Hippocampal formation (tissue), 2 donors: ENCODE results near the gene NPFFR1.
"Not testable (repeated sequence)": the region's sequence is repeated elsewhere in the genome, so short reads cannot be mapped to it uniquely, and the experiment has no call there.

ENCODE experiments used
- DNase-seq, 2 donors: peaks; one replicate each; lab custom pipeline; 2025; lab: John Stamatoyannopoulos, UW

Gene NPFFR1

GRCh38 chr10:70285476-70285831, 1.6 kb upstream of the NPFFR1 start:
- no peak for DNase-seq

- no peak for DNase-seq
Observed at GRCh38 chr10:70284542-70285475, 1.0 kb upstream of the NPFFR1 start.

GRCh38 chr10:70283071-70283444, 746 bp downstream of the NPFFR1 start:
- DNase-seq = no peak

- DNase-seq = no peak
Observed at GRCh38 chr10:70281609-70282008, 2.2 kb downstream of the NPFFR1 start.

- no peak for DNase-seq
Observed at GRCh38 chr10:70280099-70280498, 3.7 kb downstream of the NPFFR1 start.

GRCh38 chr10:70277396-70278030, 6.3 kb downstream of the NPFFR1 start:
- DNase-seq = no peak

GRCh38 chr10:70274643-70275042, 9.2 kb downstream of the NPFFR1 start:
- peak; percentile 43 to 70 for DNase-seq

- DNase-seq = no peak
Observed at GRCh38 chr10:70272925-70273316, 10.9 kb downstream of the NPFFR1 start.

- DNase-seq = no peak
Observed at GRCh38 chr10:70271996-70272924, 11.5 kb downstream of the NPFFR1 start.

GRCh38 chr10:70270952-70271351, 12.9 kb downstream of the NPFFR1 start:
- no peak for DNase-seq

- no peak for DNase-seq
Observed at GRCh38 chr10:70269741-70270140, 14.1 kb downstream of the NPFFR1 start.

- DNase-seq = no peak
Observed at GRCh38 chr10:70268376-70268775, 15.4 kb downstream of the NPFFR1 start.

GRCh38 chr10:70267161-70267933, 16.5 kb downstream of the NPFFR1 start:
- no peak for DNase-seq

GRCh38 chr10:70266701-70267100, 17.1 kb downstream of the NPFFR1 start:
- DNase-seq = no peak

GRCh38 chr10:70266056-70266455, 17.7 kb downstream of the NPFFR1 start:
- no peak for DNase-seq

GRCh38 chr10:70265032-70265689, 18.6 kb downstream of the NPFFR1 start:
- peak in 1 of 2 donors; percentile 44 for DNase-seq

- no peak for DNase-seq
Observed at GRCh38 chr10:70260734-70261133, 23.1 kb downstream of the NPFFR1 start.

GRCh38 chr10:70260259-70260658, 23.5 kb downstream of the NPFFR1 start:
- DNase-seq = no peak

GRCh38 chr10:70258216-70258615, 25.6 kb downstream of the NPFFR1 start:
- no peak for DNase-seq

GRCh38 chr10:70257816-70258215, 26.0 kb downstream of the NPFFR1 start:
- not testable (repeated sequence) for DNase-seq

- no peak for DNase-seq
Observed at GRCh38 chr10:70256463-70256862, 27.3 kb downstream of the NPFFR1 start.
